ENCODE measurements around the gene TRIM39. TPM values are rescaled to one million over a fixed set of nuclear protein-coding genes. Genes with fewer than 3 reads are reported as not detected.

Gene TRIM39
- total RNA-seq, 6 experiments from 2014 or later, result 3.3 to 7.5 (median 5.7) TPM

GRCh38 chr6:30359276-30359675 lies 32.5 kb downstream of the TRIM39 start:
- H3K27ac ChIP-seq, result no peak overlapping the region
- peaks cover 0 to 3% (median 0%) of the 10 kb centered on the region in 4 donors for H3K4me1 ChIP-seq
- H3K9me3 ChIP-seq, result no peaks in the 10 kb centered on the region
- TF ChIP-seq, protein P1, sequence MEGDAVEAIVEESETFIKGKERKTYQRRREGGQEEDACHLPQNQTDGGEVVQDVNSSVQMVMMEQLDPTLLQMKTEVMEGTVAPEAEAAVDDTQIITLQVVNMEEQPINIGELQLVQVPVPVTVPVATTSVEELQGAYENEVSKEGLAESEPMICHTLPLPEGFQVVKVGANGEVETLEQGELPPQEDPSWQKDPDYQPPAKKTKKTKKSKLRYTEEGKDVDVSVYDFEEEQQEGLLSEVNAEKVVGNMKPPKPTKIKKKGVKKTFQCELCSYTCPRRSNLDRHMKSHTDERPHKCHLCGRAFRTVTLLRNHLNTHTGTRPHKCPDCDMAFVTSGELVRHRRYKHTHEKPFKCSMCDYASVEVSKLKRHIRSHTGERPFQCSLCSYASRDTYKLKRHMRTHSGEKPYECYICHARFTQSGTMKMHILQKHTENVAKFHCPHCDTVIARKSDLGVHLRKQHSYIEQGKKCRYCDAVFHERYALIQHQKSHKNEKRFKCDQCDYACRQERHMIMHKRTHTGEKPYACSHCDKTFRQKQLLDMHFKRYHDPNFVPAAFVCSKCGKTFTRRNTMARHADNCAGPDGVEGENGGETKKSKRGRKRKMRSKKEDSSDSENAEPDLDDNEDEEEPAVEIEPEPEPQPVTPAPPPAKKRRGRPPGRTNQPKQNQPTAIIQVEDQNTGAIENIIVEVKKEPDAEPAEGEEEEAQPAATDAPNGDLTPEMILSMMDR (IDR thresholded peaks at IDR 0.05), result no peak
- TF ChIP-seq POLR2A (IDR thresholded peaks at IDR 0.05), result no peak
- 50% methylated on average over 4 of the region's 5 CpGs for WGBS (ENCODE audit: insufficient coverage, low coverage, low lambda C conversion rate, missing lambda C conversion rate)
- no peak overlapping the region for H3K4me3 ChIP-seq
- DNase-seq, result no peak
- intact Hi-C loops (cut with DNase I), result no loop called here
- H3K36me3 ChIP-seq, result no peaks in the 10 kb centered on the region
- peaks cover 6 to 9% of the 10 kb centered on the region in 2 donors for H3K27me3 ChIP-seq
- no peak for ATAC-seq

DNA sequence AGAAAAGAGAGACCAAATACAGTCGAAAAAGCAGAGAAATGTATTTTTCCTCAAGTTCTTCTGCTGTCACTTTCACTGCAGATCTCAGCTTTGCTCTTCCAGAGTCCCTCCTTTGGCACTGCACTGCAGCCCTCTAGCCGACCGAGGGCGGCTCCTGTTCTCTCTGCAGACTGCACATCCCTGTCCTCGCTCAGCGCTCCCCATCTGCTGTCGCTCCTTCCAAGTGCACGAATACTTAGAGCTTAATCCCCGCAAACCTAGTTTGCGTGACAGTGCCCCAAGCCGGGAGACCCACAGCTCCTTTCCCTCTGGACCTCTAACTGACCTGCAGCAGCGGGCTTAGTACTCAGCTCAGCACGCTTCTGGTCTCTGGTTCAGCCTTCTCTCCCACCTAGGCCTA lies 33.4 kb downstream of the TRIM39 start:
- DNase-seq (no peak), ATAC-seq (no peak)
- H3K4me1 ChIP-seq, result peaks cover 0 to 3% (median 0%) of the 10 kb centered on the region in 4 donors
- H3K36me3 ChIP-seq, result no peaks in the 10 kb centered on the region
- WGBS (ENCODE audit: insufficient coverage, low coverage, low lambda C conversion rate, missing lambda C conversion rate), result 33% methylated on average over 9 of the region's 13 CpGs
- no peak for TF ChIP-seq POLR2A (IDR thresholded peaks at IDR 0.05)
- TF ChIP-seq, protein P1 (IDR thresholded peaks at IDR 0.05), result no peak
- H3K27me3 ChIP-seq, result peaks cover 6 to 9% of the 10 kb centered on the region in 2 donors
- no peak overlapping the region for H3K4me3 ChIP-seq
- intact Hi-C loops (cut with DNase I), result no loop called here
- H3K9me3 ChIP-seq, result no peaks in the 10 kb centered on the region
- H3K27ac ChIP-seq, result no peak overlapping the region

- H3K27me3 ChIP-seq, result peaks cover 6 to 9% of the 10 kb centered on the region in 2 donors
- 79% methylated on average over 2 of the region's 2 CpGs for WGBS (ENCODE audit: insufficient coverage, low coverage, low lambda C conversion rate, missing lambda C conversion rate)
- no peak for ATAC-seq
Observed at GRCh38 chr6:30361661-30362060, 34.9 kb downstream of the TRIM39 start.

DNA sequence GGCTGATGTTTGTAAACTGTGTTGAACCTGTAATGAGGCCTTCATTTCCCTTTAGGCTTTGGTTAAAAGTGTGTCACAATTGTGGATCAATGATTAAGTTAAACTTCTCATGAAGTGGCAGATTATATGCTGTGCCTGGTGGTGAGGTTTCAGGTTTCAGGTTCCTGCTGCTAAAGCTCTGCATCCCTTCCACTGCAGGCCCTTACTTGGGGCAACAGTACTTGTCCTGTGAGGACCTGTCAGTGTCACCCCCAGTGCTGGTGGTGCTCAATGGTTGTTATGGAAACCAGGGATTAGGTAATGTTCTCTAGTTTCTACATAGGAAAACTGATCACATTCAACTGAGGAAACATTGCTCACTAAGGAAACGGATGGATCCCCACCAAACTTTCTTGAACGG lies 36.7 kb downstream of the TRIM39 start:
- ATAC-seq, result no peak

More at GRCh38 chr6:30361661-30362060, 34.9 kb downstream of the TRIM39 start:
- no peaks in the 10 kb centered on the region for H3K36me3 ChIP-seq
- H3K9me3 ChIP-seq, result no peaks in the 10 kb centered on the region
- H3K27ac ChIP-seq, result no peak overlapping the region
- TF ChIP-seq, protein P1 (IDR thresholded peaks at IDR 0.05), result no peak
- TF ChIP-seq POLR2A (IDR thresholded peaks at IDR 0.05), result no peak
- H3K4me1 ChIP-seq, result peaks cover 0 to 3% (median 0%) of the 10 kb centered on the region in 4 donors
- DNase-seq, result no peak
- no peak overlapping the region for H3K4me3 ChIP-seq
- intact Hi-C loops (cut with DNase I), result no loop called here

More for the DNA sequence above, 36.7 kb downstream of the TRIM39 start:
- TF ChIP-seq, protein P1 (IDR thresholded peaks at IDR 0.05), result no peak
- TF ChIP-seq POLR2A (IDR thresholded peaks at IDR 0.05), result no peak
- no peaks in the 10 kb centered on the region for H3K36me3 ChIP-seq
- 17% methylated on average over 1 of the region's 2 CpGs for WGBS (ENCODE audit: insufficient coverage, low coverage, low lambda C conversion rate, missing lambda C conversion rate)
- H3K27ac ChIP-seq, result no peak overlapping the region
- no peaks in the 10 kb centered on the region for H3K9me3 ChIP-seq
- no peaks in the 10 kb centered on the region for H3K4me1 ChIP-seq
- no peak overlapping the region for H3K4me3 ChIP-seq
- intact Hi-C loops (cut with DNase I), result no loop called here
- peaks cover 0 to under 1% of the 10 kb centered on the region in 2 donors for H3K27me3 ChIP-seq
- DNase-seq, result no peak
